ENCODE data around the gene YTHDF1.

GRCh38 chr20:63215101-63216040 lies 560 bp downstream of the YTHDF1 start:
- TF ChIP-seq CTCF (IDR thresholded peaks at IDR 0.05; ENCODE audit: poor library complexity, severe bottlenecking) (peak; percentile 47), TAF1 (IDR thresholded peaks at IDR 0.05; ENCODE audit: low read depth) (no peak)

All from neural cell (in vitro differentiated cells).